Endothelial cell of umbilical vein (primary cell): ENCODE data around the gene GTF3C5.

Experiments
- EZH2 ChIP-seq: IDR thresholded peaks from 2 replicates; pipeline ENCODE4 v1.6.1; 2012; ENCODE audit warnings: borderline replicate concordance, low read depth, mild to moderate bottlenecking, moderate library complexity, low read length, inconsistent platforms; ENCODE audit not compliant: severe bottlenecking
- FOS ChIP-seq: IDR thresholded peaks from 2 replicates; pipeline ENCODE4 v1.6.1; 2011; ENCODE audit warnings: mild to moderate bottlenecking, low read length, moderate library complexity, borderline replicate concordance; ENCODE audit not compliant: insufficient read depth
- GATA2 ChIP-seq: IDR thresholded peaks from 2 replicates; pipeline ENCODE4 v1.7.0; 2011; ENCODE audit warnings: low read depth, mild to moderate bottlenecking, moderate library complexity, mixed read lengths, low read length; ENCODE audit not compliant: insufficient read length, insufficient read depth
- JUN ChIP-seq: IDR thresholded peaks from 2 replicates; pipeline ENCODE4 v1.6.1; 2011; ENCODE audit warnings: borderline replicate concordance, low read depth; ENCODE audit not compliant: insufficient read length, insufficient read depth
- POLR2A ChIP-seq: IDR thresholded peaks from 2 replicates; pipeline ENCODE4 v1.6.1; 2012; ENCODE audit warnings: low read depth, mild to moderate bottlenecking, control low read depth, low read length
- POLR2AphosphoS5 ChIP-seq: IDR thresholded peaks from 2 replicates; pipeline ENCODE4 v1.6.1; 2012; ENCODE audit warnings: low read depth, mild to moderate bottlenecking, control low read depth, low read length, moderate library complexity; ENCODE audit not compliant: insufficient read depth
- TF ChIP-seq, protein P1 (sequence below), 2 donors: IDR thresholded peaks; 1 replicate in 1 of 2; 2 replicates in 1 of 2; pipeline ENCODE4 v1.5.1; 2011; ENCODE audit warnings: low read length in 2 of 2, mild to moderate bottlenecking in 2 of 2, moderate library complexity in 2 of 2, control low read depth in 1 of 2, inconsistent platforms in 1 of 2, low read depth in 1 of 2; ENCODE audit not compliant: insufficient read depth in 1 of 2; ENCODE audit errors: extremely low read depth in 1 of 2
- TF ChIP-seq, protein P2 (sequence below): IDR thresholded peaks from 2 replicates; pipeline ENCODE4 v1.6.1; 2011; ENCODE audit not compliant: insufficient read depth, insufficient read length

DNA sequence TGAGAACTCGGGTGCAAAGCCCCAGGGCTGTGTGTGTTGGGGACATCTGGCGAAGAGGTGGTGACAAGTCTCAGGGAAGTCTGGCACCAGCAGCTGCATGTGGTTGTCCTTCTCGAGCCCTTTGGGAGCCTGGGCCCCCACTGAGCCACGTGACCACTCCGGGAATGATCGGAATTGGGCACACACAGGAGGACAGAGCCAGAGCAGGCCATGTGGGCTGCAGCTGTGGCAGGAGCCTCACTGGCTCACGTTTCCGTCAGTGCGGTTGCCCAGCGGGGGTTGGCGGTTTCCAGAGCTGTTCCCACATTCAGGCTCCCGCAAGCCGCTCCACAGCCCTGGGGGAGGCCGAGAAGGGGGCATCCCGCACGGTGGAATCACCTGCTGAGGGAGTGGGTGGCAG is 24.2 kb downstream of the GTF3C5 start:
- TF ChIP-seq, protein P1, sequence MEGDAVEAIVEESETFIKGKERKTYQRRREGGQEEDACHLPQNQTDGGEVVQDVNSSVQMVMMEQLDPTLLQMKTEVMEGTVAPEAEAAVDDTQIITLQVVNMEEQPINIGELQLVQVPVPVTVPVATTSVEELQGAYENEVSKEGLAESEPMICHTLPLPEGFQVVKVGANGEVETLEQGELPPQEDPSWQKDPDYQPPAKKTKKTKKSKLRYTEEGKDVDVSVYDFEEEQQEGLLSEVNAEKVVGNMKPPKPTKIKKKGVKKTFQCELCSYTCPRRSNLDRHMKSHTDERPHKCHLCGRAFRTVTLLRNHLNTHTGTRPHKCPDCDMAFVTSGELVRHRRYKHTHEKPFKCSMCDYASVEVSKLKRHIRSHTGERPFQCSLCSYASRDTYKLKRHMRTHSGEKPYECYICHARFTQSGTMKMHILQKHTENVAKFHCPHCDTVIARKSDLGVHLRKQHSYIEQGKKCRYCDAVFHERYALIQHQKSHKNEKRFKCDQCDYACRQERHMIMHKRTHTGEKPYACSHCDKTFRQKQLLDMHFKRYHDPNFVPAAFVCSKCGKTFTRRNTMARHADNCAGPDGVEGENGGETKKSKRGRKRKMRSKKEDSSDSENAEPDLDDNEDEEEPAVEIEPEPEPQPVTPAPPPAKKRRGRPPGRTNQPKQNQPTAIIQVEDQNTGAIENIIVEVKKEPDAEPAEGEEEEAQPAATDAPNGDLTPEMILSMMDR (IDR thresholded peaks at IDR 0.05; ENCODE audit: extremely low read depth in 1 of 2, insufficient read depth in 1 of 2, low read depth in 1 of 2, low read length in 2 of 2) = no peak
- TF ChIP-seq JUN = no peak
- TF ChIP-seq GATA2 = no peak
- TF ChIP-seq, protein P2, sequence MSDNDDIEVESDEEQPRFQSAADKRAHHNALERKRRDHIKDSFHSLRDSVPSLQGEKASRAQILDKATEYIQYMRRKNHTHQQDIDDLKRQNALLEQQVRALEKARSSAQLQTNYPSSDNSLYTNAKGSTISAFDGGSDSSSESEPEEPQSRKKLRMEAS = no peak
- no peak for TF ChIP-seq POLR2AphosphoS5
- TF ChIP-seq FOS = no peak
- TF ChIP-seq POLR2A = no peak
- TF ChIP-seq EZH2 = no peak
